NT2/D1 (cell line): ENCODE results near the gene SCLY.

Experiments
- DNase-seq: peaks from one replicate; pipeline ENCODE4 v3.0.0-alpha.2; 2011; ENCODE audit warnings: low read depth, low spot score
- H3K27me3 ChIP-seq: 2 replicates; pipeline ENCODE4 v1.6.0; 2011; ENCODE audit warnings: mild to moderate bottlenecking; ENCODE audit not compliant: insufficient read length, insufficient read depth
- H3K36me3 ChIP-seq: 2 replicates; pipeline ENCODE4 v1.6.1; 2011; ENCODE audit warnings: mild to moderate bottlenecking, low read length, mixed read lengths; ENCODE audit not compliant: insufficient read depth, insufficient read length
- H3K4me1 ChIP-seq: 2 replicates; pipeline ENCODE4 v1.5.1; 2011; ENCODE audit not compliant: insufficient read depth, insufficient read length
- H3K4me3 ChIP-seq: 2 replicates; pipeline ENCODE4 v1.5.1; 2011; ENCODE audit warnings: low read depth; ENCODE audit not compliant: insufficient read length
- H3K9ac ChIP-seq: 2 replicates; pipeline ENCODE4 v1.6.0; 2011; ENCODE audit warnings: low read depth; ENCODE audit not compliant: insufficient read length
- H3K9me3 ChIP-seq: 2 replicates; pipeline ENCODE4 v1.5.1; 2011; ENCODE audit warnings: mild to moderate bottlenecking, low read length; ENCODE audit not compliant: insufficient read depth
- SUZ12 ChIP-seq: IDR thresholded peaks from 2 replicates; pipeline ENCODE4 v1.6.1; 2011; ENCODE audit not compliant: insufficient read length, insufficient read depth; ENCODE audit errors: extremely low read depth
- YY1 ChIP-seq: IDR thresholded peaks from 2 replicates; pipeline ENCODE4 v1.6.1; 2011; ENCODE audit not compliant: insufficient read length, insufficient read depth
- ZNF274 ChIP-seq: IDR thresholded peaks from 2 replicates; pipeline ENCODE4 v1.6.1; 2011; ENCODE audit warnings: mild to moderate bottlenecking, low read depth, low read length

SCLY gene

DNA sequence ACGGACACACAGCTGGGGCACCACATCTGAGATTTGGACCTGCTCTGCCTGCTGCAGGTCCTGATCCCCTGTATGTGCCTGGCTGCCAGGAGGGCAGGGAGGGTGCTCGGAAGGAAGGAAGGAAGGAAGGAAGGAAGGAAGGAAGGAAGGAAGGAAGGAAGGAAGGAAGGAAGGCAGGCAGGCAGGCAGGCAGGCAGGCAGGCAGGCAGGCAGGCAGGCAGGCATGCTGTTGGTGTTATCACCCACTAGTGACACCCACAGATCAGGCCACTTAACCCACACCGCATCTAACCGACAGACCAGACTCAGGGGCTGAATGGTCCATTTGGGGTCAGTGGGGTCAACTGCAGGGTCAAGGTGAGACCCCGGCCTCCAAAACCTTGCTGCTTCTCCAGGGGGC is 83.5 kb downstream of the SCLY start:
- TF ChIP-seq SUZ12: no peak
- TF ChIP-seq YY1: no peak
- TF ChIP-seq ZNF274: no peak
- peaks cover 10% of the 10 kb centered on the region for H3K4me1 ChIP-seq
- H3K27me3 ChIP-seq: no peaks in the 10 kb centered on the region
- H3K36me3 ChIP-seq: peaks cover 19% of the 10 kb centered on the region
- H3K9ac ChIP-seq: no peak overlapping the region
- H3K9me3 ChIP-seq: no peaks in the 10 kb centered on the region
- DNase-seq: no peak
- no peak overlapping the region for H3K4me3 ChIP-seq

GRCh38 chr2:238145046-238145445 is 84.2 kb downstream of the SCLY start:
- H3K4me3 ChIP-seq: no peak overlapping the region
- no peak for DNase-seq
- TF ChIP-seq ZNF274 (no peak), YY1 (no peak), SUZ12 (no peak)
- H3K9me3 ChIP-seq: no peaks in the 10 kb centered on the region
- H3K4me1 ChIP-seq: peaks cover 8% of the 10 kb centered on the region
- no peak overlapping the region for H3K9ac ChIP-seq
- H3K36me3 ChIP-seq: peaks cover 19% of the 10 kb centered on the region
- H3K27me3 ChIP-seq: no peaks in the 10 kb centered on the region

DNA sequence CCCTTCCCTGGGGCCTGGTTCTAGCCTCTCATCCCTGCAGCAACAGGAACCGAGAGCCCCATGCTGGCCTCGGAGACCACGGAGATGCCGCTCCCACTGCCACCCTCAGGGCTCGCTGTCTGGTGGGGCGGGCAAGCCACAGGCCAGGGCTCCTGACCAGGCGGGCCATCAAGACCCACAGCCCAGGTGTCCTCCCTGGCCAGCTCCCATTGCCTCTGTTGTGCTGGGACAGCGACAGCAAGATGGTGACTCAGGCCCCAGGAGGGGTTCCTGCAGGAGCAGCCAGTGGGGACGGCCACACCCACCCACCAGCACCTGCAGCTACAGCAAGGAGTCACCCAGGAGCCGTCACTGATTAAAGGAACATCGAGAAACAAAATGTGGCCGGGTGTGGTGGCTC is 85.0 kb downstream of the SCLY start:
- Histone ChIP-seq H3K9me3 (no peaks in the 10 kb centered on the region), H3K4me3 (no peak overlapping the region), H3K36me3 (peaks cover 12% of the 10 kb centered on the region), H3K27me3 (no peaks in the 10 kb centered on the region), H3K4me1 (peaks cover 13% of the 10 kb centered on the region), H3K9ac (no peak overlapping the region)
- no peak for DNase-seq
- no peak for TF ChIP-seq YY1
- TF ChIP-seq ZNF274: no peak
- TF ChIP-seq SUZ12: no peak

- Histone ChIP-seq H3K27me3 (no peaks in the 10 kb centered on the region), H3K9me3 (no peaks in the 10 kb centered on the region), H3K4me3 (no peak overlapping the region), H3K4me1 (peaks cover 19% of the 10 kb centered on the region), H3K36me3 (peaks cover 5% of the 10 kb centered on the region), H3K9ac (no peak overlapping the region)
- no peak for TF ChIP-seq ZNF274
- TF ChIP-seq SUZ12: no peak
- no peak for TF ChIP-seq YY1
- DNase-seq: no peak
Observed at GRCh38 chr2:238146884-238147544, 86.2 kb downstream of the SCLY start.

DNA sequence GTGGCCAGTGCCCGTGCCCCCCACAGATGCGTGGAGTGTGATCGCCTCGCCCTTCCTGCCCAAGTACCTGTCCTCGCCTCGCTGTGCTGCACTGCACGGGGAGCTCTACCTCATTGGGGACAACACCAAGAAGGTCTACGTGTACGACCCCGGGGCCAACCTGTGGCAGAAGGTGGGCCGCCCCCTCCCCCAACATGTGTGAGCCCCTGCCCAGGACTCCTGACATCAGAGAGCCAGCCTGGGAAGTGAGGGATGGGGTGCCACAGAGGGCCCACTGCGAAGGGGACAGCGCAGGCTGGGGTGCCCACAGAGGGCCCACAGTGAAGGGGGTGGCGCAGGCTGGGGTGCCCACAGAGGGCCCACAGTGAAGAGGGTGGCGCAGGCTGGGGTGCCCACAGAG is 88.2 kb downstream of the SCLY start:
- no peak overlapping the region for H3K9ac ChIP-seq
- no peak for TF ChIP-seq SUZ12
- no peak for TF ChIP-seq ZNF274
- no peak for TF ChIP-seq YY1
- no peak overlapping the region for H3K4me3 ChIP-seq
- H3K36me3 ChIP-seq: no peaks in the 10 kb centered on the region
- peaks cover 19% of the 10 kb centered on the region for H3K4me1 ChIP-seq
- no peaks in the 10 kb centered on the region for H3K27me3 ChIP-seq
- H3K9me3 ChIP-seq: peaks cover under 1% of the 10 kb centered on the region; the same call in 1 of the 2 replicates
- no peak for DNase-seq
